CD4-positive, alpha-beta T cell (primary cell): ENCODE data around the gene CDIP1. TPM values are rescaled to one million over a fixed set of nuclear protein-coding genes. Genes with fewer than 3 reads are reported as not detected.

Experiments used
- ATAC-seq: fragments of 200-7000 bp; cut with Tn5 transposase; one replicate; pipeline ENCODE4 v1.10.0; 2022; ENCODE audit warnings: mild to moderate bottlenecking; ENCODE audit not compliant: poor library complexity
- CTCF ChIA-PET: fragments of 350-600 bp; sonication (Branson Sonifier 250); formaldehyde crosslinking; loops from one replicate; lab custom pipeline; 2021; ENCODE audit warnings: antibody characterized with exemption, inconsistent platforms; lab: Charles Lee
- POLR2A ChIA-PET: fragments of 350-600 bp; sonication (Branson Sonifier 250); formaldehyde crosslinking; loops from one replicate; lab custom pipeline; 2021; ENCODE audit warnings: antibody characterized with exemption, inconsistent platforms; lab: Charles Lee
- DNase-seq, 14 experiments: peaks; one replicate each; pipeline ENCODE4 v3.0.0-alpha.2; 2013 to 2020; ENCODE audit warnings: mixed read lengths in 2 of 14
- H3K27ac ChIP-seq, 2 donors: one replicate each; pipeline versions ENCODE4 v1.5.1 to v1.7.0; 2013; ENCODE audit warnings: low read length in 2 of 2, low read depth in 1 of 2, mild to moderate bottlenecking in 1 of 2
- H3K27me3 ChIP-seq, 2 experiments: 1 replicate in 1 of 2; 2 replicates in 1 of 2; pipeline versions ENCODE4 v1.6.1 to v1.7.0; 2013; ENCODE audit warnings: low read length in 2 of 2, control low read depth in 1 of 2, mild to moderate bottlenecking in 1 of 2, moderate library complexity in 1 of 2; ENCODE audit not compliant: insufficient read depth in 2 of 2, control insufficient read depth in 1 of 2
- H3K36me3 ChIP-seq: one replicate; pipeline ENCODE4 v1.6.1; 2013; ENCODE audit warnings: low read length, control low read depth; ENCODE audit not compliant: insufficient read depth
- H3K4me1 ChIP-seq: one replicate; pipeline ENCODE4 v1.6.1; 2013; ENCODE audit warnings: low read length, control low read depth; ENCODE audit not compliant: insufficient read depth
- H3K4me3 ChIP-seq: one replicate; pipeline ENCODE4 v1.5.1; 2013; ENCODE audit warnings: mild to moderate bottlenecking, low read length, moderate library complexity
- H3K9me3 ChIP-seq, 2 experiments: 1 replicate in 1 of 2; 2 replicates in 1 of 2; pipeline versions ENCODE4 v1.6.1 to v1.7.0; 2013; ENCODE audit warnings: low read length in 2 of 2, mild to moderate bottlenecking in 2 of 2, control low read depth in 1 of 2, moderate library complexity in 1 of 2; ENCODE audit not compliant: control insufficient read depth in 1 of 2, insufficient read depth in 1 of 2
- H3K27ac Mint-ChIP-seq: one replicate; pipeline ENCODE4 v1.8.0; 2020; ENCODE audit warnings: mixed read lengths
- H3K27me3 Mint-ChIP-seq: one replicate; pipeline ENCODE4 v1.8.0; 2021; ENCODE audit warnings: mixed read lengths
- H3K36me3 Mint-ChIP-seq: one replicate; pipeline ENCODE4 v1.8.0; 2021; ENCODE audit warnings: low read depth, mixed read lengths
- H3K4me1 Mint-ChIP-seq: one replicate; pipeline ENCODE4 v1.8.0; 2021; ENCODE audit warnings: low read depth, mixed read lengths
- H3K4me3 Mint-ChIP-seq: one replicate; pipeline ENCODE4 v1.8.0; 2020; ENCODE audit warnings: mild to moderate bottlenecking, mixed read lengths
- H3K9me3 Mint-ChIP-seq: one replicate; pipeline ENCODE4 v1.8.0; 2020; ENCODE audit warnings: mixed read lengths
- CTCF ChIP-seq: fragments of 200-600 bp; IDR thresholded peaks from one replicate; pipeline ENCODE4 v1.8.0; 2022; ENCODE audit warnings: antibody characterized with exemption, mild to moderate bottlenecking
- intact Hi-C, 2 experiments: fragments of 100-400 bp; cut with DNase I in 1 of 2; cut with micrococcal nuclease in 1 of 2; formaldehyde crosslinking; loops; one replicate each; pipeline versions ENCODE4 v1.15.1 to v1.9.0; 2023 to 2025; cut with DNase I, micrococcal nuclease
- total RNA-seq, 174 experiments: library from RNA in 2 of 174; stranded (reverse) in 2 of 174; gene quantifications; one replicate each; pipeline ENCODE4 v1.2.3 and lab custom pipeline; 2021 to 2026

The CDIP1 gene
- total RNA-seq, 2 experiments from 2014 or later, result 19.5 to 22.4 TPM

DNA sequence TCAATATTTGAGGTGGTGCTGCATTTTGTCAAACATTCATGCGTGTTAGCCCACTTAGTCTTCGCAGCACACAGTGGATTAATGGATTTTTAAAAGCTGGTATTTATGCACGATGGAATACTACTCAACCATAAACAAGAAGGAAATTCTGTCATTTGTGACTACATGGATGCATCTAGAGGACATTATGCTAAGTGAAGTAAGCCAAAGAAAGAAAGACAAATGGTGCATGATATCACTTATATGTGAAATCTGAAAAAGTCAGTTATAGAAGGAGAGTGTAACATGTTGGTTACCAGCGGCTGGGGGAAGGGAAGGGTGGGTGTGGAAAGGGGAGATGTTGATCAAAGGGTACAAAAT, 39.4 kb downstream of the CDIP1 start:
- peaks cover 92% of the 10 kb centered on the region for H3K4me1 Mint-ChIP-seq
- intact Hi-C loops, result no loop called here
- Histone ChIP-seq H3K27me3 (no peaks in the 10 kb centered on the region), H3K9me3 (no peaks in the 10 kb centered on the region), H3K4me3 (no peak overlapping the region), H3K27ac (no peak overlapping the region), H3K36me3 (peaks cover 28% of the 10 kb centered on the region), H3K4me1 (peaks cover 81% of the 10 kb centered on the region)
- ATAC-seq (no peak), DNase-seq (no peak)
- TF ChIP-seq CTCF, result no peak
- peaks cover 54% of the 10 kb centered on the region for H3K36me3 Mint-ChIP-seq
- ChIA-PET POLR2A (interaction anchor here (1.4 to 4.9 kb wide), 4 partner anchors 11 to 83 kb away, joined by 3 to 66 read pairs (median 16); partner anchors contain the start of genes CDIP1, CORO7 and HMOX2), CTCF (interaction anchor here (2.1 to 7.1 kb wide), 3 partner anchors 11 to 50 kb away, joined by 5 to 54 read pairs (median 10); partner anchors contain the start of gene HMOX2)
- no peaks in the 10 kb centered on the region for H3K9me3 Mint-ChIP-seq
- H3K27me3 Mint-ChIP-seq, result no peaks in the 10 kb centered on the region
- peak overlapping the region; percentile 38 for H3K4me3 Mint-ChIP-seq
- H3K27ac Mint-ChIP-seq, result peak overlapping the region; percentile 97

- Mint-ChIP-seq H3K27me3 (no peaks in the 10 kb centered on the region), H3K27ac (peak overlapping the region; percentile 97), H3K36me3 (peaks cover 54% of the 10 kb centered on the region), H3K9me3 (no peaks in the 10 kb centered on the region), H3K4me1 (peaks cover 92% of the 10 kb centered on the region), H3K4me3 (peak overlapping the region; percentile 38)
- Histone ChIP-seq H3K27me3 (no peaks in the 10 kb centered on the region), H3K36me3 (peaks cover 28% of the 10 kb centered on the region), H3K4me1 (peaks cover 80% of the 10 kb centered on the region), H3K9me3 (no peaks in the 10 kb centered on the region), H3K4me3 (no peak overlapping the region), H3K27ac (no peak overlapping the region)
- no peak for DNase-seq
- TF ChIP-seq CTCF, result no peak
- intact Hi-C loops, result no loop called here
- POLR2A ChIA-PET, result interaction anchor here (1.4 to 4.9 kb wide), 3 partner anchors 10 to 82 kb away, joined by 3 to 66 read pairs (median 7); partner anchors contain the start of genes CDIP1 and CORO7
- CTCF ChIA-PET, result interaction anchor here (2.1 to 7.1 kb wide), 2 partner anchors 10 to 22 kb away, joined by 5 to 54 read pairs; partner anchors contain the start of gene HMOX2
- no peak for ATAC-seq
Observed at GRCh38 chr16:4498546-4499195, 39.9 kb downstream of the CDIP1 start.

- H3K36me3 Mint-ChIP-seq, result peaks cover 57% of the 10 kb centered on the region
- ATAC-seq, result no peak
Observed at GRCh38 chr16:4496305-4496704, 42.3 kb downstream of the CDIP1 start.

More at GRCh38 chr16:4496305-4496704, 42.3 kb downstream of the CDIP1 start:
- Mint-ChIP-seq H3K27me3 (no peaks in the 10 kb centered on the region), H3K4me1 (peaks cover 88% of the 10 kb centered on the region), H3K9me3 (no peaks in the 10 kb centered on the region), H3K4me3 (no peak overlapping the region), H3K27ac (peak overlapping the region; percentile 87)
- H3K27ac ChIP-seq, result no peak overlapping the region
- H3K36me3 ChIP-seq, result peaks cover 36% of the 10 kb centered on the region
- no peaks in the 10 kb centered on the region for H3K9me3 ChIP-seq
- no peaks in the 10 kb centered on the region for H3K27me3 ChIP-seq
- no peak for DNase-seq
- ChIA-PET POLR2A (interaction anchor here (2.2 kb wide), 1 partner anchor 9 kb away, joined by 9 read pairs; no protein-coding TSS in a partner anchor), CTCF (interaction anchor here (7.1 kb wide), 1 partner anchor 19 kb away, joined by 54 read pairs; the partner anchor contains the start of gene HMOX2)
- H3K4me1 ChIP-seq, result peaks cover 82% of the 10 kb centered on the region
- no peak for TF ChIP-seq CTCF
- intact Hi-C loops, result no loop called here
- no peak overlapping the region for H3K4me3 ChIP-seq
